Measurements from ENCODE around the gene OAS2. TPM values are rescaled to one million over a fixed set of nuclear protein-coding genes. Genes with fewer than 3 reads are reported as not detected.

The OAS2 gene
- 0.13 to 0.63 TPM (median 0.18 TPM) in 5 replicates for total RNA-seq (2022; extraction: Qiagen RNA extraction; ENCODE audit: low read depth)

GRCh38 chr12:112978163-112979040 lies at the start of gene OAS2:
Gene OAS2 (plus strand): TSS chr12:112978519. CDS start chr12:112978609, 90 bp downstream.

GRCh38 chr12:112937741-112938719 lies 40.3 kb upstream of the OAS2 start, which contains the start of gene OAS3:
Gene OAS3 (plus strand): TSS chr12:112938474. CDS start chr12:112938531, 57 bp downstream.

GRCh38 chr12:113056631-113057488 lies 78.5 kb downstream of the OAS2 start, which contains the start of gene DTX1:
Gene DTX1 (plus strand): TSS chr12:113056730. CDS start chr12:113058193, 1,463 bp downstream.

Other genes starting within 250 kb of the OAS2 start
- 0.10 to 0.32 TPM (median 0.17 TPM) in 5 replicates for gene RPH3A, start 186.8 kb upstream of the OAS2 start, total RNA-seq (2022; extraction: Qiagen RNA extraction; ENCODE audit: low read depth)
- gene OAS1, start 71.6 kb upstream of the OAS2 start, total RNA-seq (2022; extraction: Qiagen RNA extraction; ENCODE audit: low read depth) = 36.5 to 53.6 TPM (median 47.5 TPM) in 5 replicates
- 20.3 to 28.0 TPM (median 24.7 TPM) in 5 replicates for gene OAS3, start 40.0 kb upstream of the OAS2 start, total RNA-seq (2022; extraction: Qiagen RNA extraction; ENCODE audit: low read depth)
- 0.41 to 0.56 TPM (median 0.50 TPM) in 5 replicates for gene DTX1, start 78.2 kb downstream of the OAS2 start, total RNA-seq (2022; extraction: Qiagen RNA extraction; ENCODE audit: low read depth)
- gene RASAL1, start 157.2 kb downstream of the OAS2 start, total RNA-seq (2022; extraction: Qiagen RNA extraction; ENCODE audit: low read depth) = 0.24 to 0.85 TPM (median 0.30 TPM) in 5 replicates
- gene CFAP73, start 171.2 kb downstream of the OAS2 start, total RNA-seq (2022; extraction: Qiagen RNA extraction; ENCODE audit: low read depth) = 0.09 to 0.37 TPM (median 0.12 TPM) in 4 of 5 replicates, not detected in the other
- gene DDX54, start 207.0 kb downstream of the OAS2 start, total RNA-seq (2022; extraction: Qiagen RNA extraction; ENCODE audit: low read depth) = 49.9 to 80.9 TPM (median 73.8 TPM) in 5 replicates
- gene RITA1, start 207.2 kb downstream of the OAS2 start, total RNA-seq (2022; extraction: Qiagen RNA extraction; ENCODE audit: low read depth) = 24.9 to 34.6 TPM (median 33.9 TPM) in 5 replicates
- gene TPCN1, start 242.9 kb downstream of the OAS2 start, total RNA-seq (2022; extraction: Qiagen RNA extraction; ENCODE audit: low read depth) = 18.6 to 22.2 TPM (median 19.2 TPM) in 5 replicates

All from A549 treated with GW870086 at 1 μM for 4 hours (cell line).